ENCODE data around the gene KL. TPM values are rescaled to one million over a fixed set of nuclear protein-coding genes. Genes with fewer than 3 reads are reported as not detected.

The KL gene
- total and polyA plus RNA-seq, 10 of the 15 experiments (the other 5 are each of a cell fraction or from before 2014, with no cell fraction given) = 0.08 to 2.1 (median 1.4) TPM

DNA sequence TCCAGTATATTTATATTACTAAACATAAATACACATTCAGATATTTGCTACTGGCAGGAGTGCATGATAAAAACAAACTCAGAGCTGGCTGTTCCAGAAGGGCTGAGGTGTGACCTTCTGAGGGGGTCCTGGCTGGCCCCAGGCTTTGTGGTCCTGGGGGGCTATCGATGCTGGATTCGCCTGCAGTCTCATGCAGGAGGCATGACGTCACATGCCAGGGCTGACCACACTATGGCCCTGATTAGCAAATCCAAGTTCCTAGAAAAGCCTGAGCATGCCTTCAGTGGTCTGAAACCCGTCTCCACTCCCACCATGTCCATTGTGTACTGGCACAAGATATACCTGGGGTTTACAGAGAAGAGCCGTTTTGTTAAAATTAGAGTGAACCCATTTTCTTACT is 97.9 kb downstream of the KL start:
- no peaks in the 10 kb centered on the region for H3K9me3 ChIP-seq (replicated peaks; ENCODE audit: control insufficient read depth, insufficient read depth, low read length)
- ATAC-seq (no peak), FAIRE-seq (no peak), DNase-seq (ENCODE audit: low read depth, low spot score) (no peak)
- no peak overlapping the region for H3K4me2 ChIP-seq (ENCODE audit: control insufficient read depth, insufficient read depth)
- H3K27ac ChIP-seq (ENCODE audit: control insufficient read depth, insufficient read depth) = no peak overlapping the region
- WGBS (ENCODE audit: insufficient coverage, insufficient replicate concordance, low lambda C conversion rate, missing lambda C conversion rate) = 97% methylated on average over 5 of the region's 5 CpGs
- BruUV-seq (replicated peaks) = no TSS peak
- H3K4me3 ChIP-seq = no peak overlapping the region
- TF ChIP-seq, protein P1, sequence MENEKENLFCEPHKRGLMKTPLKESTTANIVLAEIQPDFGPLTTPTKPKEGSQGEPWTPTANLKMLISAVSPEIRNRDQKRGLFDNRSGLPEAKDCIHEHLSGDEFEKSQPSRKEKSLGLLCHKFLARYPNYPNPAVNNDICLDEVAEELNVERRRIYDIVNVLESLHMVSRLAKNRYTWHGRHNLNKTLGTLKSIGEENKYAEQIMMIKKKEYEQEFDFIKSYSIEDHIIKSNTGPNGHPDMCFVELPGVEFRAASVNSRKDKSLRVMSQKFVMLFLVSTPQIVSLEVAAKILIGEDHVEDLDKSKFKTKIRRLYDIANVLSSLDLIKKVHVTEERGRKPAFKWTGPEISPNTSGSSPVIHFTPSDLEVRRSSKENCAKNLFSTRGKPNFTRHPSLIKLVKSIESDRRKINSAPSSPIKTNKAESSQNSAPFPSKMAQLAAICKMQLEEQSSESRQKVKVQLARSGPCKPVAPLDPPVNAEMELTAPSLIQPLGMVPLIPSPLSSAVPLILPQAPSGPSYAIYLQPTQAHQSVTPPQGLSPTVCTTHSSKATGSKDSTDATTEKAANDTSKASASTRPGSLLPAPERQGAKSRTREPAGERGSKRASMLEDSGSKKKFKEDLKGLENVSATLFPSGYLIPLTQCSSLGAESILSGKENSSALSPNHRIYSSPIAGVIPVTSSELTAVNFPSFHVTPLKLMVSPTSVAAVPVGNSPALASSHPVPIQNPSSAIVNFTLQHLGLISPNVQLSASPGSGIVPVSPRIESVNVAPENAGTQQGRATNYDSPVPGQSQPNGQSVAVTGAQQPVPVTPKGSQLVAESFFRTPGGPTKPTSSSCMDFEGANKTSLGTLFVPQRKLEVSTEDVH (IDR thresholded peaks at IDR 0.05; ENCODE audit: low read depth, partially characterized antibody) = no peak
- no peak for TF ChIP-seq SIN3A (IDR thresholded peaks at IDR 0.05; ENCODE audit: low read depth, low read length)
- TF ChIP-seq ESRRA (IDR thresholded peaks at IDR 0.05; ENCODE audit: low read length) = no peak
- no peak for TF ChIP-seq RFX5 (IDR thresholded peaks at IDR 0.05; ENCODE audit: low read depth, low read length)
- TF ChIP-seq, protein P2, sequence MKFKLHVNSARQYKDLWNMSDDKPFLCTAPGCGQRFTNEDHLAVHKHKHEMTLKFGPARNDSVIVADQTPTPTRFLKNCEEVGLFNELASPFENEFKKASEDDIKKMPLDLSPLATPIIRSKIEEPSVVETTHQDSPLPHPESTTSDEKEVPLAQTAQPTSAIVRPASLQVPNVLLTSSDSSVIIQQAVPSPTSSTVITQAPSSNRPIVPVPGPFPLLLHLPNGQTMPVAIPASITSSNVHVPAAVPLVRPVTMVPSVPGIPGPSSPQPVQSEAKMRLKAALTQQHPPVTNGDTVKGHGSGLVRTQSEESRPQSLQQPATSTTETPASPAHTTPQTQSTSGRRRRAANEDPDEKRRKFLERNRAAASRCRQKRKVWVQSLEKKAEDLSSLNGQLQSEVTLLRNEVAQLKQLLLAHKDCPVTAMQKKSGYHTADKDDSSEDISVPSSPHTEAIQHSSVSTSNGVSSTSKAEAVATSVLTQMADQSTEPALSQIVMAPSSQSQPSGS (IDR thresholded peaks at IDR 0.05; ENCODE audit: low read length) = no peak
- no peak for TF ChIP-seq CREB1 (IDR thresholded peaks at IDR 0.05; ENCODE audit: low read depth)
- no peak for TF ChIP-seq LARP7 (IDR thresholded peaks at IDR 0.05)
- no peak for TF ChIP-seq ATF7 (IDR thresholded peaks at IDR 0.05; ENCODE audit: low read depth)
- no peak for TF ChIP-seq BHLHE40 (IDR thresholded peaks at IDR 0.05; ENCODE audit: borderline replicate concordance in 1 of 2, low read depth in 2 of 2, low read length in 1 of 2)
- no peak for TF ChIP-seq MYC (IDR thresholded peaks at IDR 0.05; ENCODE audit: insufficient read depth, insufficient read length, insufficient replicate concordance, low read length, severe bottlenecking)
- TF ChIP-seq SP1 (IDR thresholded peaks at IDR 0.05; ENCODE audit: low read depth, low read length) = no peak
- no peak for TF ChIP-seq NFYB (IDR thresholded peaks at IDR 0.05; ENCODE audit: insufficient read depth, low read depth, low read length)
- TF ChIP-seq IKZF2 (IDR thresholded peaks at IDR 0.05) = no peak
- no peak for TF ChIP-seq SRF (IDR thresholded peaks at IDR 0.05; ENCODE audit: low read depth in 2 of 2, low read length in 2 of 2)
- H4K20me1 ChIP-seq (ENCODE audit: control insufficient read depth, insufficient read depth) = no peaks in the 10 kb centered on the region
- ChIA-PET SMC1A (ENCODE audit: uncharacterized antibody, unreplicated experiment) (interaction anchor here (1.5 kb wide), 1 partner anchor 27 kb away, joined by 5 read pairs; no protein-coding TSS in a partner anchor), POLR2A (no interaction called here), CTCF (interaction anchor here (0.9 to 1.1 kb wide), 2 partner anchors 18 to 21 kb away, joined by 4 to 5 read pairs; no protein-coding TSS in a partner anchor), RAD21 (ENCODE audit: unreplicated experiment) (interaction anchor here (0.6 to 1.1 kb wide), 3 partner anchors 10 to 33 kb away, joined by 3 to 5 read pairs (median 4); no protein-coding TSS in a partner anchor)
- H3K9ac ChIP-seq (ENCODE audit: control insufficient read depth, insufficient read depth, low read length) = no peak overlapping the region
- H3K36me3 ChIP-seq (ENCODE audit: control insufficient read depth in 2 of 2, insufficient read depth in 2 of 2, low read length in 1 of 2) = peaks cover 23 to 24% of the 10 kb centered on the region in 2 experiments
- H2AFZ ChIP-seq (ENCODE audit: control insufficient read depth, low read depth, low read length) = no peak overlapping the region
- in situ Hi-C loops (cut with MboI) (no loop called here), intact Hi-C loops (cut with micrococcal nuclease; ENCODE audit: unreplicated experiment) (no loop called here)
- peaks cover 24% of the 10 kb centered on the region for H3K4me1 ChIP-seq (ENCODE audit: control insufficient read depth, insufficient read depth, low read length)
- H3K79me2 ChIP-seq (ENCODE audit: control insufficient read depth, insufficient read depth, low read length) = no peaks in the 10 kb centered on the region; the same call in 1 of the 2 replicates
- H3K27me3 ChIP-seq (replicated peaks in 1 of 2; ENCODE audit: control insufficient read depth in 2 of 2, insufficient read depth in 2 of 2, low read length in 1 of 2) = no peaks in the 10 kb centered on the region

Data from GM12878 (cell line).